Esophagus muscularis mucosa (tissue), 4 donors: ENCODE data around the gene GYG1.

Experiments
- CTCF ChIP-seq, 3 experiments: fragments of 200-600 bp in 2 of 3; fragments of 450-650 bp in 1 of 3; sonication (generic) in 2 of 3; IDR thresholded peaks; one replicate each; pipeline ENCODE4 v1.5.1; 2017 to 2019; ENCODE audit warnings: antibody characterized with exemption in 3 of 3, mild to moderate bottlenecking in 2 of 3, moderate library complexity in 1 of 3
- EP300 ChIP-seq: sonication (generic); formaldehyde crosslinking; IDR thresholded peaks from one replicate; pipeline ENCODE4 v1.6.1; 2017; ENCODE audit warnings: antibody characterized with exemption
- POLR2A ChIP-seq: fragments of 450-650 bp; IDR thresholded peaks from one replicate; pipeline ENCODE4 v1.6.1; 2017; ENCODE audit warnings: antibody characterized with exemption, moderate library complexity, mild to moderate bottlenecking, low read depth
- POLR2AphosphoS5 ChIP-seq, 2 donors: sonication (generic); formaldehyde crosslinking; IDR thresholded peaks; one replicate each; pipeline ENCODE4 v1.6.1; 2017; ENCODE audit warnings: antibody characterized with exemption in 2 of 2

- TF ChIP-seq POLR2A = no peak
- no peak for TF ChIP-seq CTCF (IDR thresholded peaks at IDR 0.05)
- no peak for TF ChIP-seq POLR2AphosphoS5 (IDR thresholded peaks at IDR 0.05)
- TF ChIP-seq EP300 = no peak
Measured at GRCh38 chr3:149005416-149005815, 14.1 kb downstream of the GYG1 start.
